Mesothelial cell of epicardium (in vitro differentiated cells): ENCODE results near the gene ITPR2. TPM values are rescaled to one million over a fixed set of nuclear protein-coding genes. Genes with fewer than 3 reads are reported as not detected.
"Not testable (repeated sequence)": the region's sequence is repeated elsewhere in the genome, so short reads cannot be mapped to it uniquely, and the experiment has no call there.

Experiments
- DNase-seq, 2 experiments: peaks; one replicate each; pipeline ENCODE4 v3.0.0; 2021; ENCODE audit warnings: low spot score in 2 of 2; ENCODE audit not compliant: unreplicated experiment in 2 of 2
- H3K27ac Mint-ChIP-seq: 2 replicates; pipeline ENCODE4 v1.8.0; 2021; ENCODE audit warnings: mixed read lengths
- H3K27me3 Mint-ChIP-seq: 2 replicates; pipeline ENCODE4 v1.8.0; 2021; ENCODE audit warnings: low read depth, mixed read lengths
- H3K36me3 Mint-ChIP-seq: 2 replicates; pipeline ENCODE4 v1.8.0; 2021; ENCODE audit warnings: mixed read lengths
- H3K4me1 Mint-ChIP-seq: 2 replicates; pipeline ENCODE4 v1.8.0; 2021; ENCODE audit warnings: mixed read lengths
- H3K4me3 Mint-ChIP-seq: 2 replicates; pipeline ENCODE4 v1.8.0; 2021; ENCODE audit warnings: mild to moderate bottlenecking, moderate library complexity, mixed read lengths
- H3K9me3 Mint-ChIP-seq: 2 replicates; pipeline ENCODE4 v1.8.0; 2021; ENCODE audit warnings: mixed read lengths
- CTCF ChIP-seq: fragments of 200-600 bp; sonication (generic); IDR thresholded peaks from one replicate; pipeline ENCODE4 v1.5.0; 2021; ENCODE audit warnings: antibody characterized with exemption; ENCODE audit not compliant: unreplicated experiment
- total RNA-seq: library from RNA; stranded (reverse); gene quantifications from 3 replicates; pipeline ENCODE4 v1.2.1, GENCODE V29; 2021

Gene ITPR2
- total RNA-seq, 1 donor from 2014 or later = 62.3 TPM

- no peak for TF ChIP-seq CTCF
- peak overlapping the region; percentile 45 for H3K27ac Mint-ChIP-seq
- H3K36me3 Mint-ChIP-seq = no peaks in the 10 kb centered on the region
- DNase-seq = no peak
- H3K4me1 Mint-ChIP-seq = peaks cover 33% of the 10 kb centered on the region
- peaks cover 10% of the 10 kb centered on the region for H3K9me3 Mint-ChIP-seq
- H3K27me3 Mint-ChIP-seq = no peaks in the 10 kb centered on the region
- no peak overlapping the region for H3K4me3 Mint-ChIP-seq
These were observed 102.3 kb downstream of the ITPR2 start for GRCh38 chr12:26730481-26731350.

GRCh38 chr12:26729137-26729671, 103.8 kb downstream of the ITPR2 start:
- DNase-seq, H3K27me3 Mint-ChIP-seq, H3K9me3 Mint-ChIP-seq, H3K36me3 Mint-ChIP-seq, H3K27ac Mint-ChIP-seq, H3K4me3 Mint-ChIP-seq: not testable (repeated sequence)
- H3K4me1 Mint-ChIP-seq = peaks cover 46% of the 10 kb centered on the region

GRCh38 chr12:26728205-26729050, 104.6 kb downstream of the ITPR2 start:
- no peak overlapping the region for H3K4me3 Mint-ChIP-seq

GRCh38 chr12:26727482-26728204, 105.4 kb downstream of the ITPR2 start:
- no peak overlapping the region for H3K27ac Mint-ChIP-seq
- TF ChIP-seq CTCF = no peak
- no peak overlapping the region for H3K4me3 Mint-ChIP-seq
- H3K27me3 Mint-ChIP-seq = no peaks in the 10 kb centered on the region
- no peak for DNase-seq
- no peaks in the 10 kb centered on the region for H3K36me3 Mint-ChIP-seq
- H3K4me1 Mint-ChIP-seq = peaks cover 62% of the 10 kb centered on the region
- H3K9me3 Mint-ChIP-seq = peaks cover 10% of the 10 kb centered on the region

More at GRCh38 chr12:26728205-26729050, 104.6 kb downstream of the ITPR2 start:
- peaks cover 10% of the 10 kb centered on the region for H3K9me3 Mint-ChIP-seq
- H3K36me3 Mint-ChIP-seq = no peaks in the 10 kb centered on the region
- H3K4me1 Mint-ChIP-seq = peaks cover 54% of the 10 kb centered on the region
- no peaks in the 10 kb centered on the region for H3K27me3 Mint-ChIP-seq
- DNase-seq = no peak
- no peak for TF ChIP-seq CTCF
- H3K27ac Mint-ChIP-seq = no peak overlapping the region

- no peaks in the 10 kb centered on the region for H3K36me3 Mint-ChIP-seq
- no peak overlapping the region for H3K4me3 Mint-ChIP-seq
- DNase-seq = no peak
- H3K27me3 Mint-ChIP-seq = no peaks in the 10 kb centered on the region
- H3K4me1 Mint-ChIP-seq = peaks cover 61% of the 10 kb centered on the region
- TF ChIP-seq CTCF = no peak
- H3K27ac Mint-ChIP-seq = no peak overlapping the region
- peaks cover 10% of the 10 kb centered on the region for H3K9me3 Mint-ChIP-seq
These were observed 106.0 kb downstream of the ITPR2 start for GRCh38 chr12:26726956-26727355.
